Panc1 (cell line): ENCODE measurements around the gene GDF10. TPM values are rescaled to one million over a fixed set of nuclear protein-coding genes. Genes with fewer than 3 reads are reported as not detected.
A peak's percentile ranks its signal among the peaks of the same experiment; 100 is the strongest.

Source experiments
- ATAC-seq: fragments of 200-7000 bp; cut with Tn5 transposase; 2 replicates; pipeline ENCODE4 v1.9.1; 2020; ENCODE audit warnings: mild to moderate bottlenecking, moderate library complexity
- BruUV-seq: library from RNA; stranded (reverse); fragments of 400-500 nt; replicated peaks from 2 replicates; lab custom pipeline; 2021; lab: Mats Ljungman, UMichigan
- CTCF ChIA-PET: fragments of 300-600 bp; sonication (Branson Sonifier 250); formaldehyde crosslinking; loops from one replicate; lab custom pipeline; 2022; ENCODE audit warnings: antibody characterized with exemption; lab: Charles Lee
- POLR2A ChIA-PET: fragments of 300-600 bp; sonication (Branson Sonifier 250); formaldehyde crosslinking; loops from one replicate; lab custom pipeline; 2022; ENCODE audit warnings: antibody characterized with exemption; lab: Charles Lee
- DNase-seq: peaks from one replicate; pipeline ENCODE4 v3.0.0-alpha.2; 2010; ENCODE audit warnings: low read depth, low spot score
- H3K27ac ChIP-seq: 2 replicates; pipeline ENCODE4 v1.5.1; 2011; ENCODE audit warnings: mild to moderate bottlenecking, low read length, inconsistent platforms
- H3K27me3 ChIP-seq: fragments of 200-500 bp; sonication (Bioruptor generic); 2 replicates; pipeline ENCODE4 v1.6.0; 2014; ENCODE audit warnings: low read length, inconsistent platforms; ENCODE audit not compliant: control insufficient read depth, insufficient read depth
- H3K36me3 ChIP-seq: fragments of 200-500 bp; sonication (Bioruptor generic); 2 replicates; pipeline ENCODE4 v1.5.1; 2014; ENCODE audit warnings: inconsistent platforms, mild to moderate bottlenecking, low read length, moderate library complexity; ENCODE audit not compliant: control insufficient read depth, insufficient read depth
- H3K4me1 ChIP-seq: 2 replicates; pipeline ENCODE4 v1.5.1; 2011; ENCODE audit warnings: inconsistent platforms, mild to moderate bottlenecking, low read length, moderate library complexity; ENCODE audit not compliant: control insufficient read depth, insufficient read depth
- H3K4me3 ChIP-seq, 2 experiments: 2 replicates each; pipeline ENCODE4 v1.5.1; 2011 to 2012; ENCODE audit warnings: low read depth in 2 of 2, low read length in 2 of 2, mild to moderate bottlenecking in 2 of 2, inconsistent platforms in 1 of 2, moderate library complexity in 1 of 2
- H3K9me3 ChIP-seq: fragments of 200-500 bp; sonication (Bioruptor generic); 2 replicates; pipeline ENCODE4 v1.5.1; 2014; ENCODE audit warnings: low read depth, mild to moderate bottlenecking, inconsistent platforms, low read length, moderate library complexity; ENCODE audit not compliant: control insufficient read depth, insufficient read depth
- CTCF ChIP-seq: fragments of 450-650 bp; IDR thresholded peaks from 2 replicates; pipeline ENCODE4 v1.5.1; 2017; ENCODE audit warnings: mild to moderate bottlenecking
- POLR2AphosphoS5 ChIP-seq: IDR thresholded peaks from 2 replicates; pipeline ENCODE4 v1.6.1; 2012; ENCODE audit warnings: mild to moderate bottlenecking, low read depth, low read length, moderate library complexity
- REST ChIP-seq, 2 experiments: IDR thresholded peaks; 2 replicates each; pipeline ENCODE4 v1.6.1; 2011 to 2012; ENCODE audit warnings: low read depth in 2 of 2, control low read depth in 1 of 2, low read length in 1 of 2, mild to moderate bottlenecking in 1 of 2, moderate library complexity in 1 of 2; ENCODE audit not compliant: insufficient read depth in 1 of 2
- SIN3A ChIP-seq: IDR thresholded peaks from 2 replicates; pipeline ENCODE4 v1.6.1; 2012; ENCODE audit warnings: low read depth, mild to moderate bottlenecking, low read length, moderate library complexity, borderline replicate concordance; ENCODE audit not compliant: insufficient read depth
- TCF7L2 ChIP-seq: IDR thresholded peaks from 2 replicates; pipeline ENCODE4 v1.6.1; 2011; ENCODE audit warnings: mild to moderate bottlenecking, low read depth, low read length, inconsistent platforms
- in situ Hi-C: cut with HindIII; loops from 2 replicates; pipeline ENCODE4 v1.10.0; 2016; ENCODE audit warnings: low sequenced_read_pairs, low pct_unique_long_range_greater_than_20kb
- intact Hi-C: fragments of 100-400 bp; cut with micrococcal nuclease; formaldehyde crosslinking; loops from one replicate; pipeline ENCODE4 v1.10.0; 2022; ENCODE audit not compliant: unreplicated experiment
- total RNA-seq: library from RNA; stranded (reverse); gene quantifications from one replicate; pipeline ENCODE4 v1.2.1, GENCODE V29; 2021; ENCODE audit not compliant: unreplicated experiment

The GDF10 gene
- total RNA-seq, 1 experiment from 2014 or later = 1.2 TPM

- in situ Hi-C loops (no loop called here), intact Hi-C loops (no loop called here)
- H3K9me3 ChIP-seq = no peaks in the 10 kb centered on the region
- BruUV-seq = no TSS peak
- H3K4me1 ChIP-seq = no peaks in the 10 kb centered on the region
- no peak overlapping the region for H3K4me3 ChIP-seq
- H3K27me3 ChIP-seq = peaks cover 33% of the 10 kb centered on the region
- DNase-seq (no peak), ATAC-seq (no peak)
- CTCF ChIA-PET = no interaction called here
- POLR2A ChIA-PET = no interaction called here
- TF ChIP-seq POLR2AphosphoS5 (no peak), REST (IDR thresholded peaks at IDR 0.05; ENCODE audit: insufficient read depth in 1 of 2, low read depth in 2 of 2, low read length in 1 of 2) (no peak), TCF7L2 (no peak), SIN3A (no peak), CTCF (no peak)
- no peak overlapping the region for H3K27ac ChIP-seq
- H3K36me3 ChIP-seq = no peaks in the 10 kb centered on the region
Measured at GRCh38 chr10:47337310-47337709, 37.3 kb downstream of the GDF10 start.

DNA sequence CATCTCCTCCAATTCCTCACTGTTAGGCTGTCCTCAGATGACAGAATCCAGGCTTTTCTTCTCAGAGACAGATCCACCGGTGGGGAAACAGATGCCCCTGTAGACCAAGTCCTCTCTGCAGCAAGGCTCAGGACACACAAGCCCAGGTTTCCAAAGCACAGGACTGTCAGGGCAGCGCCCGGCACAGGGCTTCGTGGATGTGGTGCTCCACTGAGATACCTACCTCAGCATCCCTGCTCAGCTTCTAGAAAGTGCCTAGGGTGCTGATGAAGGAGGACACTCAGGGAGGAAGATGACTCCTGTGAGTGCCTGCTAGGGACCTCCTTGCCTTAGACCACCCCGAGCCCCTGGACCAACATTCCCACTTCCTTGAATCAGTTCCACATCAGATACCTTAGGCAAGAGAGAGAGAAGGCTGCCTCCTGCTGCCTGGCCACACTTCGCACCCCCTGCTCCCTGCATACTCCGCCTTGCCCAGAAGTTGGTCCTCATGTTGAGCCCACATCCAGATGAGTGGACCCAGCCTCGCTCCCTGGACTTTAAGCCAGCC, 39.3 kb downstream of the GDF10 start:
- no TSS peak for BruUV-seq

More for the DNA sequence above, 39.3 kb downstream of the GDF10 start:
- Histone ChIP-seq H3K4me3 (no peak overlapping the region), H3K36me3 (no peaks in the 10 kb centered on the region), H3K27ac (no peak overlapping the region), H3K27me3 (peaks cover 30% of the 10 kb centered on the region), H3K4me1 (no peaks in the 10 kb centered on the region), H3K9me3 (no peaks in the 10 kb centered on the region)
- DNase-seq (no peak), ATAC-seq (peak; percentile 45; the same call in 1 of the 2 replicates)
- no peak for TF ChIP-seq TCF7L2
- TF ChIP-seq POLR2AphosphoS5 = no peak
- TF ChIP-seq REST (IDR thresholded peaks at IDR 0.05; ENCODE audit: insufficient read depth in 1 of 2, low read depth in 2 of 2, low read length in 1 of 2) = no peak
- TF ChIP-seq SIN3A = no peak
- TF ChIP-seq CTCF = no peak
- POLR2A ChIA-PET = no interaction called here
- intact Hi-C loops (no loop called here), in situ Hi-C loops (no loop called here)
- CTCF ChIA-PET = interaction anchor here (0.6 to 0.7 kb wide), 2 partner anchors 28 to 145 kb away, joined by 3 read pairs; no protein-coding TSS in a partner anchor
